Activated naive CD4-positive, alpha-beta T cell (primary cell): ENCODE data around the gene LTBP2.

Source experiments
- DNase-seq, 4 experiments: peaks; one replicate each; lab custom pipeline; 2025; lab: John Stamatoyannopoulos, UW

The LTBP2 gene

GRCh38 chr14:74611650-74612349 is at the start of gene LTBP2:
LTBP2 (minus strand) TSS chr14:74612237; CDS start chr14:74611944, 293 bp downstream.
- DNase-seq = no peak

GRCh38 chr14:74660863-74661262 is 48.8 kb upstream of the LTBP2 start:
- DNase-seq = no peak

- DNase-seq = no peak
These were observed 48.1 kb upstream of the LTBP2 start for GRCh38 chr14:74660167-74660566.

- DNase-seq = no peak
These were observed 46.6 kb upstream of the LTBP2 start for GRCh38 chr14:74658535-74659131.

- no peak for DNase-seq
These were observed 44.9 kb upstream of the LTBP2 start for GRCh38 chr14:74656964-74657363.

GRCh38 chr14:74655599-74656395 is 43.8 kb upstream of the LTBP2 start:
- no peak for DNase-seq

GRCh38 chr14:74654931-74655330 is 42.9 kb upstream of the LTBP2 start:
- DNase-seq = no peak

- no peak for DNase-seq
These were observed 41.5 kb upstream of the LTBP2 start for GRCh38 chr14:74653386-74654138.

- no peak for DNase-seq
These were observed 40.5 kb upstream of the LTBP2 start for GRCh38 chr14:74652541-74652940.

- DNase-seq = no peak
These were observed 39.1 kb upstream of the LTBP2 start for GRCh38 chr14:74650927-74651686.

- no peak for DNase-seq
These were observed 37.6 kb upstream of the LTBP2 start for GRCh38 chr14:74649673-74650072.

- no peak for DNase-seq
These were observed 37.1 kb upstream of the LTBP2 start for GRCh38 chr14:74649167-74649566.

GRCh38 chr14:74648601-74649000 is 36.6 kb upstream of the LTBP2 start:
- no peak for DNase-seq

- no peak for DNase-seq
These were observed 35.8 kb upstream of the LTBP2 start for GRCh38 chr14:74647678-74648461.

- DNase-seq = no peak
These were observed 35.1 kb upstream of the LTBP2 start for GRCh38 chr14:74647061-74647677.

- DNase-seq = no peak
These were observed 33.9 kb upstream of the LTBP2 start for GRCh38 chr14:74645756-74646470.

GRCh38 chr14:74645244-74645643 is 33.2 kb upstream of the LTBP2 start:
- no peak for DNase-seq

GRCh38 chr14:74641601-74642391 is 29.8 kb upstream of the LTBP2 start:
- DNase-seq = no peak

GRCh38 chr14:74638966-74639365 is 26.9 kb upstream of the LTBP2 start:
- DNase-seq = no peak
